HFFc6 (cell line): ENCODE measurements around the gene NLRP7. TPM values are rescaled to one million over a fixed set of nuclear protein-coding genes. Genes with fewer than 3 reads are reported as not detected.
"Not testable (repeated sequence)": the region's sequence is repeated elsewhere in the genome, so short reads cannot be mapped to it uniquely, and the experiment has no call there.

Experiments
- DNase-seq: peaks from one replicate; pipeline ENCODE4 v3.0.0-alpha.2; 2018
- H3K27ac Mint-ChIP-seq: 2 replicates; pipeline ENCODE4 v1.8.0; 2020; ENCODE audit warnings: mild to moderate bottlenecking, mixed read lengths
- H3K27me3 Mint-ChIP-seq: 2 replicates; pipeline ENCODE4 v1.8.0; 2021; ENCODE audit warnings: mild to moderate bottlenecking, moderate library complexity, mixed read lengths; ENCODE audit not compliant: insufficient read depth
- H3K36me3 Mint-ChIP-seq: 2 replicates; pipeline ENCODE4 v1.8.0; 2021; ENCODE audit warnings: low read depth, mixed read lengths
- H3K4me1 Mint-ChIP-seq: 2 replicates; pipeline ENCODE4 v1.8.0; 2020; ENCODE audit warnings: low read depth, mixed read lengths
- H3K4me3 Mint-ChIP-seq: 2 replicates; pipeline ENCODE4 v1.8.0; 2020; ENCODE audit warnings: mild to moderate bottlenecking, moderate library complexity, mixed read lengths
- H3K9me3 Mint-ChIP-seq: 2 replicates; pipeline ENCODE4 v1.8.0; 2020; ENCODE audit warnings: mild to moderate bottlenecking, mixed read lengths
- total RNA-seq, 6 experiments: library from RNA; stranded (reverse); fragmentation: NEBNext Ultra II Directional; extraction: Animal tissue kit (Norgen Biotek cat#: 25700); gene quantifications; 2 replicates in 1 of 6; 3 replicates in 5 of 6; pipeline ENCODE4 v1.2.3, GENCODE V29; 2021
- TF ChIP-seq, protein P1 (sequence below): fragments of 200-600 bp; sonication (generic); IDR thresholded peaks from 2 replicates; pipeline ENCODE4 v1.5.0; 2021; ENCODE audit warnings: antibody characterized with exemption, mild to moderate bottlenecking

The NLRP7 gene
- total RNA-seq, 6 experiments from 2014 or later, result not detected

GRCh38 chr19:54967611-54968010 is 20.3 kb upstream of the NLRP7 start:
- no peak overlapping the region for H3K27ac Mint-ChIP-seq
- no peaks in the 10 kb centered on the region for H3K36me3 Mint-ChIP-seq
- H3K4me1 Mint-ChIP-seq, result no peaks in the 10 kb centered on the region
- TF ChIP-seq, protein P1, sequence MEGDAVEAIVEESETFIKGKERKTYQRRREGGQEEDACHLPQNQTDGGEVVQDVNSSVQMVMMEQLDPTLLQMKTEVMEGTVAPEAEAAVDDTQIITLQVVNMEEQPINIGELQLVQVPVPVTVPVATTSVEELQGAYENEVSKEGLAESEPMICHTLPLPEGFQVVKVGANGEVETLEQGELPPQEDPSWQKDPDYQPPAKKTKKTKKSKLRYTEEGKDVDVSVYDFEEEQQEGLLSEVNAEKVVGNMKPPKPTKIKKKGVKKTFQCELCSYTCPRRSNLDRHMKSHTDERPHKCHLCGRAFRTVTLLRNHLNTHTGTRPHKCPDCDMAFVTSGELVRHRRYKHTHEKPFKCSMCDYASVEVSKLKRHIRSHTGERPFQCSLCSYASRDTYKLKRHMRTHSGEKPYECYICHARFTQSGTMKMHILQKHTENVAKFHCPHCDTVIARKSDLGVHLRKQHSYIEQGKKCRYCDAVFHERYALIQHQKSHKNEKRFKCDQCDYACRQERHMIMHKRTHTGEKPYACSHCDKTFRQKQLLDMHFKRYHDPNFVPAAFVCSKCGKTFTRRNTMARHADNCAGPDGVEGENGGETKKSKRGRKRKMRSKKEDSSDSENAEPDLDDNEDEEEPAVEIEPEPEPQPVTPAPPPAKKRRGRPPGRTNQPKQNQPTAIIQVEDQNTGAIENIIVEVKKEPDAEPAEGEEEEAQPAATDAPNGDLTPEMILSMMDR, result no peak
- no peak for DNase-seq
- H3K9me3 Mint-ChIP-seq, result peaks cover 24% of the 10 kb centered on the region
- no peak overlapping the region for H3K4me3 Mint-ChIP-seq
- no peaks in the 10 kb centered on the region for H3K27me3 Mint-ChIP-seq

GRCh38 chr19:54965055-54965454 is 17.7 kb upstream of the NLRP7 start:
- H3K27ac Mint-ChIP-seq, H3K4me1 Mint-ChIP-seq, H3K36me3 Mint-ChIP-seq, H3K27me3 Mint-ChIP-seq, H3K4me3 Mint-ChIP-seq, DNase-seq: not testable (repeated sequence)
- peaks cover 21% of the 10 kb centered on the region for H3K9me3 Mint-ChIP-seq

DNA sequence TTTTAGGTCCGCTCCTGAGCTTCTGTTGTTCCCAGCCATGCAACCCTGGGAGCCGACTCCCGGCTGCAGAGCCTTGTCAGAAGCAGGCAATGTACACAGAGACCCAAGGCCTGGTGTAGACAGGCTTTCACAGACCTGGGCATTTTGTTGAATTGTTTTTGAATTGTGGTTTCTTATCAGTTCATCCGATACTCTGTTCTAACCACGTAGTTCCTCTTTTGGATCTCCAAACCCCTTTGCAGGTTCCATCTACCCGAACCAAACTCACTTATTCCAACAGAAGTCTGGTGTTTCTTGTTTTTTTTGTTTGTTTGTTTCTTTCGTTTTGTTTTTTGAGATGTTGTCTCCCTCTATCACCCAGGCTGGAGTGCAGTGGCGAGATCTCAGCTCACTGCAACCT is 12.5 kb upstream of the NLRP7 start:
- DNase-seq, result no peak
- TF ChIP-seq, protein P1, result no peak
- H3K9me3 Mint-ChIP-seq, result peaks cover 18% of the 10 kb centered on the region
- no peaks in the 10 kb centered on the region for H3K4me1 Mint-ChIP-seq
- no peak overlapping the region for H3K4me3 Mint-ChIP-seq
- no peak overlapping the region for H3K27ac Mint-ChIP-seq
- H3K27me3 Mint-ChIP-seq, result peaks cover 2% of the 10 kb centered on the region; the same call in 1 of the 2 replicates
- H3K36me3 Mint-ChIP-seq, result no peaks in the 10 kb centered on the region

DNA sequence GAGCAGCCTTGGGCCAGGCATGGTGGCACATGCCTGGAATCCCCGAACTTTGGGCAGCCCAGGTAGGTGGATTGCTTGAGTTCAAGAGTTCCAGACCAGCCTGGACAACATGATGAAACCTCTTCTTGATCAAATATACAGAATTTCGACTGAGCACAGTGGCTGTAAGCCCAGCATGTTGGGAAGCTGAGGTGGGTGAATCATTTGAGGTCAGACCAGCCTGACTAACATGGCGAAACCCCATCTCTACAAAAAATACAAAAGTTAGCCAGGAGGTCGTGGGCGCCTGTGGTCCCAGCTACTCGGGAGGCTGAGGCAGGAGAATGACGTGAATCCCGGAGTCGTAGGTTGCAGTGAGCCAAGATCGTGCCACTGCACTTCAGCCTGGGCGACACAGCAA is 8.0 kb upstream of the NLRP7 start:
- DNase-seq, result no peak
- H3K27me3 Mint-ChIP-seq, result peaks cover 3% of the 10 kb centered on the region
- H3K36me3 Mint-ChIP-seq, result no peaks in the 10 kb centered on the region
- no peak overlapping the region for H3K27ac Mint-ChIP-seq
- no peaks in the 10 kb centered on the region for H3K4me1 Mint-ChIP-seq
- H3K4me3 Mint-ChIP-seq, result no peak overlapping the region
- TF ChIP-seq, protein P1, result no peak
- peaks cover 29% of the 10 kb centered on the region for H3K9me3 Mint-ChIP-seq

- H3K4me3 Mint-ChIP-seq, H3K4me1 Mint-ChIP-seq, DNase-seq, H3K27ac Mint-ChIP-seq, H3K36me3 Mint-ChIP-seq, H3K27me3 Mint-ChIP-seq: not testable (repeated sequence)
- peaks cover 29% of the 10 kb centered on the region for H3K9me3 Mint-ChIP-seq
Observed at GRCh38 chr19:54953345-54953713, 6.0 kb upstream of the NLRP7 start.

DNA sequence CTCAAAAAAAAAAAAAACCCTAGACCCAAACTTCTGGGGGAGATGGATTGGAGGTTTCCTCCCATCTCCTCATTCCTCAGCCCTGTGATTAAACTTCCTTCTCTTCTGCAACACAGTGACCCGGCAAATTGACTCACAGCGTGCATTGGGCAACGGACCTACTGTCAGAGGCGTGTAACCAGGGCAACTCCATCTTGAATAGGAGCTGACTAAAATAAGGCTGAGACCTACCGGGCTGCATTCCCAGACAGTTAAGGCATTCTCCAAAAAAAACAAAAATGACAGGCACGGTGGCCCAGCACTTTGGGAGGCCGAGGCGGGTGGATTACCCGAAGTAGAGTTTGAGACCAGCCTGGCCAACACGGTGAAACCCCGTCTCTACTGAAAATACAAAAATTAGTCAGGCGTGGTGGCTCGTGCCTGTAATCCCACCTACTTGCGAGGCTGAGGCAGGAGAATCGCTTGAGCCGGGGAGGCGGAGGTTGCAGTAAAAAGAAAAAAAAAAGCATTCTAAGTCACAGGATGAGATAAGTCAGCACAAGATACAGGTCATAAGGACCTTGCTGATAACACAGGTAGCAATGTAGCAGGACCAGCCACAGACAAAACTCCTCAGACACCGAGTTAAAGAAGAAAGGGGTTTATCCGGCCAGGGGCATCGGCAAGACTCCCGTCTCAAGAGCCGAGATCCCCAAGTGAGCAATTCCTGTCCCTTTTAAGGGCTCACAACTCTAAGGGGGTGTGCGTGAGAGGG is 5.4 kb upstream of the NLRP7 start:
- no peak overlapping the region; the same call in 1 of the 2 replicates for H3K27ac Mint-ChIP-seq
- TF ChIP-seq, protein P1, result no peak
- no peaks in the 10 kb centered on the region for H3K4me1 Mint-ChIP-seq
- H3K9me3 Mint-ChIP-seq, result peaks cover 24% of the 10 kb centered on the region
- no peak overlapping the region for H3K4me3 Mint-ChIP-seq
- no peaks in the 10 kb centered on the region for H3K36me3 Mint-ChIP-seq
- H3K27me3 Mint-ChIP-seq, result peaks cover 3% of the 10 kb centered on the region
- DNase-seq, result no peak

- not testable (repeated sequence) for H3K4me3 Mint-ChIP-seq
Observed at GRCh38 chr19:54950580-54950979, 3.2 kb upstream of the NLRP7 start.

More at GRCh38 chr19:54950580-54950979, 3.2 kb upstream of the NLRP7 start:
- H3K27ac Mint-ChIP-seq, DNase-seq, H3K27me3 Mint-ChIP-seq, H3K36me3 Mint-ChIP-seq, H3K4me1 Mint-ChIP-seq: not testable (repeated sequence)
- peaks cover 27% of the 10 kb centered on the region for H3K9me3 Mint-ChIP-seq
